ENCODE measurements around the gene IGFL3. TPM values are rescaled to one million over a fixed set of nuclear protein-coding genes. Genes with fewer than 3 reads are reported as not detected.
A peak's percentile ranks its signal among the peaks of the same experiment; 100 is the strongest.

The IGFL3 gene
- total RNA-seq, 4 donors from 2014 or later = not detected

DNA sequence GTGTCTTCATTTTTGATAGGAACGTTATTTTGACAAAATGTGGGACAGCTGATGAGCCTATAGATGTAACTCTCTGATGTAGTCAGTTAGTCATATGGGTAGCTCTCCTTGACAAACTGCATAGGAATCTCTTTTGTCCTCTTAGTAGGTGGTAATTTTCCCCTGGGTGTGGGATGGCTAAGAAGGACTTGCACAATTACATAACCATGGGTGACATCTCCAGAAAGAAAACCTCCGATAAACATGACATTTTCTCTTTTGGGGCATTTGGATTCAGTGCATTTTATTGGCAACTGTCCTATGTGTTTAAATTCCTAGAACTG is 41.8 kb downstream of the IGFL3 start:
- H3K4me3 ChIP-seq = no peak overlapping the region
- TF ChIP-seq, protein P1, sequence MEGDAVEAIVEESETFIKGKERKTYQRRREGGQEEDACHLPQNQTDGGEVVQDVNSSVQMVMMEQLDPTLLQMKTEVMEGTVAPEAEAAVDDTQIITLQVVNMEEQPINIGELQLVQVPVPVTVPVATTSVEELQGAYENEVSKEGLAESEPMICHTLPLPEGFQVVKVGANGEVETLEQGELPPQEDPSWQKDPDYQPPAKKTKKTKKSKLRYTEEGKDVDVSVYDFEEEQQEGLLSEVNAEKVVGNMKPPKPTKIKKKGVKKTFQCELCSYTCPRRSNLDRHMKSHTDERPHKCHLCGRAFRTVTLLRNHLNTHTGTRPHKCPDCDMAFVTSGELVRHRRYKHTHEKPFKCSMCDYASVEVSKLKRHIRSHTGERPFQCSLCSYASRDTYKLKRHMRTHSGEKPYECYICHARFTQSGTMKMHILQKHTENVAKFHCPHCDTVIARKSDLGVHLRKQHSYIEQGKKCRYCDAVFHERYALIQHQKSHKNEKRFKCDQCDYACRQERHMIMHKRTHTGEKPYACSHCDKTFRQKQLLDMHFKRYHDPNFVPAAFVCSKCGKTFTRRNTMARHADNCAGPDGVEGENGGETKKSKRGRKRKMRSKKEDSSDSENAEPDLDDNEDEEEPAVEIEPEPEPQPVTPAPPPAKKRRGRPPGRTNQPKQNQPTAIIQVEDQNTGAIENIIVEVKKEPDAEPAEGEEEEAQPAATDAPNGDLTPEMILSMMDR (IDR thresholded peaks at IDR 0.05 in 4 of 5, conservative IDR thresholded peaks at IDR 0.05 in 1 of 5) = no peak
- TF ChIP-seq POLR2A (IDR thresholded peaks at IDR 0.05) = no peak
- H3K4me1 ChIP-seq = no peaks in the 10 kb centered on the region
- DNase-seq (no peak), ATAC-seq (no peak)
- in situ Hi-C loops (cut with MboI; ENCODE audit: low sequenced_read_pairs in 4 of 4) (loop anchor here (5.0 to 10.0 kb wide), 3 partner anchors 102 to 185 kb away; no protein-coding TSS in a partner anchor), intact Hi-C loops (cut with DNase I; ENCODE audit: low total_unique reads) (loop anchor here (1.0 kb wide), 2 partner anchors 107 to 183 kb away; no protein-coding TSS in a partner anchor)
- H3K36me3 ChIP-seq = no peaks in the 10 kb centered on the region
- no peak overlapping the region for H3K27ac ChIP-seq
- peaks cover 0 to 9% (median 0%) of the 10 kb centered on the region in 3 donors for H3K9me3 ChIP-seq
- H3K27me3 ChIP-seq = peaks cover 18 to 28% (median 25%) of the 10 kb centered on the region in 3 donors

DNA sequence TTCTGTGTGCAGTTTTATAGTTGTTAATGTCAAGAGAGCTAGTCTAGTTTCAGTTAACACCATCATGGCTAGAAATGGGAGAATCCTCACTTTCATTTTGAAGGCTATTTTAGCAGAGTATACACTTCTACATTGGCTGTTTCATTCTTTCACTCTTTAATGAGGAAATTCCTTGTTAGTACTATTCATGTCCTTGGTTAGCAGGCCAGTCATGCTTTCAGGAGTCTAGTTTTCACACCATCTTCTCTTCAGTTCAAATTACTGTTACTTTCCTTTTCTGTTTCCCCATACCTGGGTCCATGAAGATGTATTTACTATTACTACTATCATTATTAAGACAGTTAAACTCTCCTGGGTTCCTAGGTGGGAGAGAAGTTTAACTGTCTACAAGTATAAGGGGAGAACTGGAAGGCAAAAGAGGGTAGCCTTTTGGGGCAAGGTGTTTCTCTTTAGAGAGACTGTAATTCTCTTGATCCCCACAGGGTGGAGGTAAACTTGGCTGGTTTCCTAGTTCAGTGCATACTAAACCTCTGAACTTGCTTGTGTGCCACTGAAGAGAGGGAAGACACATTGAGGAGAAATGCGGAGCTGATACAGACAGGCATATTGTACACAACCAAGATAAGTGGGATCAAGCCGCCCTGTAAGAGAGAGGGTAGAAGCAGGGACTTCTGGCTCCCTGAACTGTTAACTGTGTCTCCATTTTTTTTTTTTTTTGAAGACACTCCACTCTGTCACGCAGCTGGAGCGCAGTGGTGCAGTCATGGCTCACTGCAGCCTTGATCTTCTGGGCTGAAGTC is 42.4 kb downstream of the IGFL3 start:
- in situ Hi-C loops (cut with MboI; ENCODE audit: low sequenced_read_pairs in 4 of 4) (loop anchor here (5.0 to 10.0 kb wide), 3 partner anchors 103 to 185 kb away; no protein-coding TSS in a partner anchor), intact Hi-C loops (cut with DNase I; ENCODE audit: low total_unique reads) (loop anchor here (1.0 kb wide), 2 partner anchors 107 to 183 kb away; no protein-coding TSS in a partner anchor)
- Histone ChIP-seq H3K4me1 (no peaks in the 10 kb centered on the region), H3K9me3 (peaks cover 0 to 9% (median 0%) of the 10 kb centered on the region in 3 donors), H3K27me3 (peaks cover 23 to 34% (median 31%) of the 10 kb centered on the region in 3 donors), H3K36me3 (no peaks in the 10 kb centered on the region), H3K4me3 (no peak overlapping the region), H3K27ac (no peak overlapping the region)
- TF ChIP-seq, protein P1 (IDR thresholded peaks at IDR 0.05 in 4 of 5, conservative IDR thresholded peaks at IDR 0.05 in 1 of 5) = peak; percentile 45 to 68 (median 54)
- TF ChIP-seq POLR2A (IDR thresholded peaks at IDR 0.05) = no peak
- ATAC-seq (peak in 1 of 2 donors; percentile 51), DNase-seq (no peak)

DNA sequence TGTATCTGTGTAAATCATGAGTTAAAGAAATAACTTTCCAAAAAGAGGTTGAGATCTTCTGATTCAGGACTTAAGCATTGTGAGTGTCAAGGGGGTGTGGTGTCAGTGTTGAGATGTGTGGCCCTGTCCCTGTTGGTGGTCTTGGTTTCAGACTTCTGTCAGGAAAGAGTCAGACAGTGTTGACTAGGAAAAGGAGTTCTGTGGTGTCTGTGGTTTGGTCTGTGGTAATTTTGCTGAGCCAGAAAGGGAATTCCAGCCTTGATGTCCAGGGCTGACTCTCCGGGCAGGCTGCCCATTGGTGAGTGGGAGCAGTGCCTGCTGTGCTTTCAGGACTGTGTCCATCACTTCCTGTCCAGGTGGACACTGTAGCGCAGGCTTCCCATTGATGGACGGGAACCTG is 43.9 kb downstream of the IGFL3 start:
- H3K4me3 ChIP-seq = no peak overlapping the region
- intact Hi-C loops (cut with DNase I; ENCODE audit: low total_unique reads) = no loop called here
- TF ChIP-seq, protein P1 (IDR thresholded peaks at IDR 0.05 in 4 of 5, conservative IDR thresholded peaks at IDR 0.05 in 1 of 5) = no peak
- TF ChIP-seq POLR2A (IDR thresholded peaks at IDR 0.05) = no peak
- no peak for ATAC-seq
- in situ Hi-C loops (cut with MboI; ENCODE audit: low sequenced_read_pairs in 4 of 4) = loop anchor here (5.0 to 10.0 kb wide), 3 partner anchors 104 to 187 kb away; no protein-coding TSS in a partner anchor
- no peaks in the 10 kb centered on the region for H3K9me3 ChIP-seq
- DNase-seq = no peak
- H3K27ac ChIP-seq = no peak overlapping the region
- peaks cover 35 to 47% (median 42%) of the 10 kb centered on the region in 3 donors for H3K27me3 ChIP-seq
- no peaks in the 10 kb centered on the region for H3K4me1 ChIP-seq
- H3K36me3 ChIP-seq = no peaks in the 10 kb centered on the region

DNA sequence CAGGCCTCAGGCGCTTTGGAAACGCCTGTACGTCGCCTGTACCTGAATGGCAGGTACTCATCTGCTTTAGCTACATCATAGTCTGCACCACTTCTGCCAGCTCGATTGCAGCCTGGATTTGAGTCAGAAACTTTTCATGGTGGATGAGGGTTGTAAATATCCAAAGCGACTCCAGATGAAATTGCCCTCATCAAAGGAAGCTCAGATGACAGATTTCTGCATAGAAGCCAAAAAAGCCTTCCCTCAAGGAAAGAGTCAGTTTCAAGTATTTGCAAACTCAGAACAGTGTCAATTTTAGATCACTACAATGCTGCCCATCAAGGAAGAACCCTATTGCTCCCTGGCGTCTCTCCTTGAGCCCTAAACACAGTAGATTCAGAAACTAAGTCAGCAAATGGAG is 44.9 kb downstream of the IGFL3 start:
- in situ Hi-C loops (cut with MboI; ENCODE audit: low sequenced_read_pairs in 4 of 4) = no loop called here
- peaks cover 44 to 53% (median 45%) of the 10 kb centered on the region in 3 donors for H3K27me3 ChIP-seq

More for the DNA sequence above, 44.9 kb downstream of the IGFL3 start:
- TF ChIP-seq POLR2A (IDR thresholded peaks at IDR 0.05) = no peak
- TF ChIP-seq, protein P1 (IDR thresholded peaks at IDR 0.05 in 4 of 5, conservative IDR thresholded peaks at IDR 0.05 in 1 of 5) = no peak
- Histone ChIP-seq H3K4me3 (no peak overlapping the region), H3K9me3 (no peaks in the 10 kb centered on the region), H3K4me1 (no peaks in the 10 kb centered on the region), H3K36me3 (no peaks in the 10 kb centered on the region), H3K27ac (no peak overlapping the region)
- DNase-seq (no peak), ATAC-seq (no peak)
- intact Hi-C loops (cut with DNase I; ENCODE audit: low total_unique reads) = no loop called here

All from gastrocnemius medialis (tissue), 4 donors.